Activated naive CD8-positive, alpha-beta T cell treated with anti-CD3 and anti-CD28 coated beads, Interleukin-2, amount 10 ng/mL, durations not matched to agents 7 days and 5 days (primary cell): ENCODE results near the gene SEC61A1. TPM values are rescaled to one million over a fixed set of nuclear protein-coding genes. Genes with fewer than 3 reads are reported as not detected.

Experiments
- ATAC-seq: fragments of 150-1000 bp; cut with Tn5 transposase; one replicate; pipeline ENCODE4 v1.10.0; 2021; ENCODE audit warnings: low read depth, moderate library complexity
- POLR2A ChIA-PET: fragments of 350-600 bp; sonication (Branson Sonifier 250); formaldehyde crosslinking; loops from one replicate; lab custom pipeline; 2021; ENCODE audit warnings: antibody characterized with exemption; lab: Charles Lee
- DNase-seq: peaks from one replicate; pipeline ENCODE4 v3.0.0; 2021
- H3K27ac Mint-ChIP-seq: one replicate; pipeline ENCODE4 v1.8.0; 2022; ENCODE audit warnings: mild to moderate bottlenecking, mixed read lengths
- H3K27me3 Mint-ChIP-seq: one replicate; pipeline ENCODE4 v1.8.0; 2022; ENCODE audit warnings: mild to moderate bottlenecking, moderate library complexity, mixed read lengths
- H3K36me3 Mint-ChIP-seq: one replicate; pipeline ENCODE4 v1.8.0; 2021; ENCODE audit warnings: mild to moderate bottlenecking, mixed read lengths
- H3K4me1 Mint-ChIP-seq: one replicate; pipeline ENCODE4 v1.8.0; 2021; ENCODE audit warnings: mixed read lengths
- H3K4me3 Mint-ChIP-seq: one replicate; pipeline ENCODE4 v1.8.0; 2022; ENCODE audit warnings: mild to moderate bottlenecking, moderate library complexity, mixed read lengths
- H3K9me3 Mint-ChIP-seq: one replicate; pipeline ENCODE4 v1.8.0; 2021; ENCODE audit warnings: mixed read lengths
- total RNA-seq, 2 experiments: library from RNA; stranded (reverse); gene quantifications; one replicate each; pipeline ENCODE4 v1.2.3, GENCODE V29; 2021

Gene SEC61A1
- 100 to 1,000 TPM; 119 to 126 TPM for total RNA-seq

DNA sequence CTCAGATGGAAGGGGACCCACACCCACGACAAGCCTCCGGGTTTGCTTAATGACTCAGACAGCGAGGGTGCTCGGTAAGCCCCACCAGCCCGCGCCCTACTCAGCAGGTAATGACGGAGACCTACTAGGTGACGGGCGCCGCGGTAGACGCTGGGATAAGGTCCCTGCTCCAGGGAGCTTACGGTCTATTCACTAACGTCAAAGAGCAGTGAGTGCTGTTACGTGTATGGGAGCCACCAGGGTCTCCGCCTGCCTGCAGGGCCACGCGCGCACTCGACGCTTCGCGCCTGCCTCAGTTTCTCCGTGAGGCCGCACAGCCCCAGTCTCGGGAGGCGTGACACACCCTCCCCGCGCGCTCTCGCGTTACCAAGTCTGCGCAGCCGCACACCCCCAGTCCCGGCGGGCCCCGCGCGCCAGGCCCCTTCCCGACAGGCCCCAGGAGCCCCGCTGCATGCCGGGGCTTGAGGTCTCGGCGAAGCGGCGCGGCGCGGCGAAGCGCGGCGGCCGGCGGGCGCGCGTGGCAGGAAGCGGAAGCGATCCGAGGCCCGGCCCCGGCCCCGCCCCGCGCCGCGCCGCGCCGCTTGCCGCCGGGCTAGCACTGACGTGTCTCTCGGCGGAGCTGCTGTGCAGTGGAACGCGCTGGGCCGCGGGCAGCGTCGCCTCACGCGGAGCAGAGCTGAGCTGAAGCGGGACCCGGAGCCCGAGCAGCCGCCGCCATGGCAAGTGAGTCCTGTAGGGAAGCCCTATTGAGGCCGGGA lies at the start of gene SEC61A1:
TSS of gene SEC61A1 (plus strand) at position 601 of the 758 bp plus-strand sequence. CDS start at position 717, 116 bp downstream.
- DNase-seq, result peak; percentile 97
- peak within 1 kb of the TSS; percentile 92 for H3K27ac Mint-ChIP-seq
- H3K4me1 Mint-ChIP-seq, result peaks cover 31% of the 10 kb centered on the region
- POLR2A ChIA-PET, result interaction anchor here (0.6 to 3.3 kb wide), 4 partner anchors 71 to 454 kb away, joined by 3 to 14 read pairs (median 6); partner anchors contain the start of genes EEFSEC, MCM2 and RUVBL1
- H3K9me3 Mint-ChIP-seq, result no peaks in the 10 kb centered on the region
- H3K27me3 Mint-ChIP-seq, result peaks cover 7% of the 10 kb centered on the region
- peak; percentile 98 for ATAC-seq
- peaks cover 17% of the 10 kb centered on the region for H3K36me3 Mint-ChIP-seq
- peak within 1 kb of the TSS; percentile 94 for H3K4me3 Mint-ChIP-seq

DNA sequence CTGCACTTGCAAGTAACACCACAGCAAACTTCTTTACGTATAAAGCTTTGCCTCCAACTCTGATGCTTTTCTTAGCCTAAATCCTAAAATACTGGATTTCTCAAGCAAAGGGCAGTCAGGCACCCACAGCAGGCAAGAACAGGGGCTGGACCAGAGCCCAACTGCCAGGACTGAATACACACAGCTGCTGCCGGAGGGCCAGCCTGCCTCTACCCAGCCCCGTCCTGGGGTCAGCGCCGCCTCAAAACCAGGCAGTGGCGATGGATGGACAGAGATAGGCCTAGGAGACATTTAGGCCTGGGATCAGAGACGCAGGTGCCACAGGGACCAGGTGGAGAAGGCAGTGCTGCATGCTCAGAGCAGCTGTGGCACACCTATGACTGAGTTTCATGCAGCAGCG lies 47.6 kb upstream of the SEC61A1 start:
- Mint-ChIP-seq H3K36me3 (no peaks in the 10 kb centered on the region), H3K27ac (no peak overlapping the region), H3K9me3 (no peaks in the 10 kb centered on the region), H3K4me3 (no peak overlapping the region), H3K4me1 (no peaks in the 10 kb centered on the region), H3K27me3 (peaks cover 9% of the 10 kb centered on the region)
- POLR2A ChIA-PET, result no interaction called here
- no peak for DNase-seq
- ATAC-seq, result no peak

DNA sequence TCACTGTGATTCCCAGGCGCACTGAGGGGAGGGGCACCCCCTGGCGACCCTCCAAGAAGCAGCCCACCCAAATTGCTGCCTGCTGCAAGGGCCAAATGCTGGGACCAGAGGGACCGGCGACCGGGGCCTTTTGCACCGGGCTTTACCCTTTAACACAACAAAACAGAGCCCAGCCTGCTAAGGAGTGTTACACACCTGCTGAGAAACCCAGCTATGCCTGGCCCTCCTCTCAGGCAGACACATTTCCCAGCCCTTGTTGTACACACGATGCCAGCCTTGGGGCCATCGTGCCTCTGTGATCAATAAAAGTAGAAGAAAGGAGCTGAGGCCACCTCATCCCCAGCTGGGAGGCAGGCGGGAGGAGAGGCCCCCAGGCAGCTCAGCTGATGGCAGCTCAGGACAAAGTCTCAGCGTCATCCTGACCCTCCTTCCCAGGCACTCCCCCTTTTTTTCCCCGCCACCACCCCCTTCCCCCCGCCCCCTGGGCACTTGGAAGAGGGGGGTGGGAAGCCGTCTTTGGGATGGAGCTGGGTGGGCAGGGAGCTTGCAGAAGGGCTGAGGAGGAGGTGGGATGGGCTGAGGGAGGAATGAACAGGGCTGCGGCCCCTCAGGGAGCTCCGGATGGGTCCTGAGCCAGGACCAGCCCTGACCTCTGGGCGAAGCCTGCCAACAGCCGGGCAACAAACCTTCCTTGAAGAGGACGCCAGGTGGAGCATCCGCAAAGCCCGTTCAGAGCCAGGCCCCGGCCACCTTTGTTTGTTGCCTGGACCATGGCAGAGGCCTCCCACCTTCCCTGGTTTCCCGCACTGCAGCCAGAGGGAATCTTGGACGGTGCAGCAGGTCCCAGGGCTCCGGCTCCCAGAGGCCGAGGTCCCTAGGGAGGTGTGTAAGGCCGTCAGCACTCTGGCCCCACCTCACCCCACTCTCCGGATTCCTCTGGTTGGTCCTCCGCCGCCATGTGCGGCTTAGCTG lies 45.9 kb upstream of the SEC61A1 start:
- DNase-seq (no peak), ATAC-seq (no peak)
- H3K4me1 Mint-ChIP-seq, result peaks cover 1% of the 10 kb centered on the region
- POLR2A ChIA-PET, result no interaction called here
- no peaks in the 10 kb centered on the region for H3K9me3 Mint-ChIP-seq
- H3K27me3 Mint-ChIP-seq, result peaks cover 12% of the 10 kb centered on the region
- H3K4me3 Mint-ChIP-seq, result no peak overlapping the region
- no peak overlapping the region for H3K27ac Mint-ChIP-seq
- H3K36me3 Mint-ChIP-seq, result no peaks in the 10 kb centered on the region

DNA sequence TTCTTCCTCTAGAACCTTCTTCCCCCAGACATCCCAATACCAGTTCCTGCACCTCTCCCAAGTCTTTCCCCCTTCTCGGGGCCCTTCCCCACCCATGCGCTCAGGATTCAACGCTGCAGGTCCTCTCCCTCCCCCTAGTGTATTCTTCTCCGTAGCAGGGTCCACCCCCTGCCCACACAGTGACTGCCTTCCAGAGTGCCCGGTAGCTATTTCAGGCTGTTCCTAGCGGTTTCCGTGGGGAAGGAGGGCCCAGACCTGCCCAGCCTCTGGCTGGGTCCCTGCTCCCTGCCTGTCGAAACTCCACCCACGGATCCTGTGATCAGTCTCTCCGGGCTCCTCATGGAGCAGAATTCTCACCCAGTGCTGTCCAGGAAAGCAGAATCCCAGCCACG lies 45.2 kb upstream of the SEC61A1 start:
- Mint-ChIP-seq H3K4me1 (peaks cover 4% of the 10 kb centered on the region), H3K27ac (no peak overlapping the region), H3K36me3 (no peaks in the 10 kb centered on the region), H3K9me3 (no peaks in the 10 kb centered on the region), H3K4me3 (no peak overlapping the region), H3K27me3 (peaks cover 12% of the 10 kb centered on the region)
- ATAC-seq (no peak), DNase-seq (no peak)
- POLR2A ChIA-PET, result no interaction called here

DNA sequence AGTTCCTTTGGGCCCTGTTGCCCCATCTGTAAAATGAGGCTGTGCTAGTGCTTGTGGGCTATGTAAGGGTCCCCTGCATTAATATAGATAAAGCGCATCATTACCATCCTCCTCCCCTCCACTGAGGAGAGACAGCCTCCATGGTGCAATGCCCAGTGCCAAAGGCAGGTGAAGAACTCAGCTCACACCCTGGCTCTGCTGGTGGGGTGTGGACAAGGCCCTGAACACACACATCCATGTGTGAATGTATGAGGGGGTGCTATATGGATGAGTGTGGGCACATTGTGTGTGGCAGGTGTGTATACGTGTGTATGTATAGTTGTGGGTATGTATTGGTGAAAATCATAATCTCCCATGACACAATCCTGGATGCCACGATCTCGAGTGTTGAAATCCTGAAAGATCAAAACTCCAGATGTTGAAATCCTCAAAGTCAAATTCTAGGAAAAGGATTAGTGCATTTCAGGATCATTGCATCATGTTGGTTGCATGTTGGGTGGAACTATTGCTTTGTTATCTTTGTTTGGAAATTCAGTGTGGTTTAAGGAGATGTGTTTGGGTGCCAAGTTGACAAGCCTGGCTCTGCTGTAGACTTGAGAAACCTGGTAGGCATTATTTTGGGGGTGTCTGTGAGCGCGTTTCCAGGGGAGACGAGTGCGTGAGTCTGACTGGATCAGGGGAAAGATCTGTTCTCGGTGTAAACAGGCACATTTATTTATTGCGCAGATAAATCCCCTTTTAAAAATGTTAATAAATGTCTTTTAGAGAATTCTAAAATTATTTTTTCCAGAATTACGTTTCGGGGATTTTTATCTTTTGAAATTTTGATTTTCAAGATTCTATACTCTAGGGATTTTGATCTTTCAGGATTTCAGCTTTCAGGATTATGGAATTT lies 42.0 kb upstream of the SEC61A1 start:
- H3K27ac Mint-ChIP-seq, result no peak overlapping the region
- no peak for ATAC-seq
- no peaks in the 10 kb centered on the region for H3K36me3 Mint-ChIP-seq
- no peak overlapping the region for H3K4me3 Mint-ChIP-seq
- H3K4me1 Mint-ChIP-seq, result peaks cover 4% of the 10 kb centered on the region
- no peaks in the 10 kb centered on the region for H3K9me3 Mint-ChIP-seq
- H3K27me3 Mint-ChIP-seq, result peaks cover 6% of the 10 kb centered on the region
- no peak for DNase-seq
- POLR2A ChIA-PET, result no interaction called here

DNA sequence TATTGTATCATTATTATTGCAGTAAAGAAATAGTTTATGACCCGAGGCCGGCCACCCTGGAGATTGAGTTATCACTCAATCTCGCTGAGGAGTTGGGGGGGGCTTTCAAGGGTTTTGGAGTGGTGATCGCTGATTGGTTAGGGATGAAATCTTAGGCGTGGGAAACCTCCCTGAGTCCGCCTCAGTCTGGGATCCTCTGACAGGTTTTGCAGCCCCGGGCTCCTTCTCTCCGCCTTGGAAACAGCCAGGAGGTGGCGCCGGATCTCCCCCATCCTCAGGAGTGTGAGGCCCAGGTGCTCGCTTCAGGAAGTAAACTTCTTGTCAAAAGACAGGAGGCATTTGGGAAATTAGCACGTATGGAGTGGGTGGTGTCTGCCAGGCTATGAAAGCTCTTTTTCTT lies 41.1 kb upstream of the SEC61A1 start:
- DNase-seq, result peak; percentile 38
- Mint-ChIP-seq H3K4me3 (no peak overlapping the region), H3K27me3 (peaks cover 12% of the 10 kb centered on the region), H3K4me1 (peaks cover 4% of the 10 kb centered on the region), H3K27ac (no peak overlapping the region), H3K9me3 (no peaks in the 10 kb centered on the region), H3K36me3 (no peaks in the 10 kb centered on the region)
- POLR2A ChIA-PET, result no interaction called here
- ATAC-seq, result no peak

DNA sequence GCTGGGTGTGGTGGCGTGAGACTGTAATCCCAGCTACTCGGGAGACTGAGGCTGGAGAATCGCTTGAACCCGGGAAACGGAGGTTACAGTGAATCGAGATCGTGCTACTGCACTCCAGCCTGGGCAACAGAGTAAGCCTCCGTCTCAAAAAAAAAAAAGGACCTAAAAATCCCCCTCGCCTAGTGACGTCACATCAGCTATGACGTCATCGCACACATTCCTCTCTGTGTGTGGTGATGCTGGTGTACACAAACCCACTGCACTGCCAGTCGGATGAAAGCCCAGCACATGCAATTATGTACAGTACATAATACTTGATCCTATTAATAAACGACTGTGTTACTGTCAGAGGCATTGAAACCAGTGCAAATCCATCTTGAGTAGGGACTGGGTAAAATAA lies 40.2 kb upstream of the SEC61A1 start:
- peaks cover 16% of the 10 kb centered on the region for H3K27me3 Mint-ChIP-seq
- no peak overlapping the region for H3K4me3 Mint-ChIP-seq
- DNase-seq (no peak), ATAC-seq (no peak)
- peaks cover 4% of the 10 kb centered on the region for H3K4me1 Mint-ChIP-seq
- H3K27ac Mint-ChIP-seq, result no peak overlapping the region
- peaks cover 3% of the 10 kb centered on the region for H3K9me3 Mint-ChIP-seq
- POLR2A ChIA-PET, result no interaction called here
- peaks cover 2% of the 10 kb centered on the region for H3K36me3 Mint-ChIP-seq

DNA sequence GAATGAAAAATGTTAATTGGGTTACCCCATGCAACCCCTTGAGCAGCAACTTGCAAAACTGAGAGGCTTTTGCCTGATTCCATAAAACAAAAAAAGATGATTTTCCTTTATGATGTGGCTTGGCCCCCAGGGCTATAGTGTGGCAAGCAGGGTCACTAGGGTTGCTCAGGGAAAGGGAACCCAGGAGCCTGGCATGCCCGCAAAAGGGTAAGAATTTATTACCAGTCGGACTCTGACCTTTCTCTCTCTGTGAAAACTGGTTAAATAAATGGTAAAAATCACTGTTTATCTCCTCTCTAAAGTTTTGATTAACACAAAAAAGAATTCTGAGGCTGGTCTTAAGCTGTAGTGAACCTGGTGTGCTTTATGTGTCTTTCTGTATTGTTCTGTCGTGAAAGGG lies 37.7 kb upstream of the SEC61A1 start:
- H3K9me3 Mint-ChIP-seq, result peaks cover 3% of the 10 kb centered on the region
- no peak overlapping the region for H3K27ac Mint-ChIP-seq
- peaks cover 4% of the 10 kb centered on the region for H3K4me1 Mint-ChIP-seq
- POLR2A ChIA-PET, result no interaction called here
- DNase-seq (no peak), ATAC-seq (no peak)
- peaks cover 19% of the 10 kb centered on the region for H3K27me3 Mint-ChIP-seq
- no peak overlapping the region for H3K4me3 Mint-ChIP-seq
- peaks cover 2% of the 10 kb centered on the region for H3K36me3 Mint-ChIP-seq

DNA sequence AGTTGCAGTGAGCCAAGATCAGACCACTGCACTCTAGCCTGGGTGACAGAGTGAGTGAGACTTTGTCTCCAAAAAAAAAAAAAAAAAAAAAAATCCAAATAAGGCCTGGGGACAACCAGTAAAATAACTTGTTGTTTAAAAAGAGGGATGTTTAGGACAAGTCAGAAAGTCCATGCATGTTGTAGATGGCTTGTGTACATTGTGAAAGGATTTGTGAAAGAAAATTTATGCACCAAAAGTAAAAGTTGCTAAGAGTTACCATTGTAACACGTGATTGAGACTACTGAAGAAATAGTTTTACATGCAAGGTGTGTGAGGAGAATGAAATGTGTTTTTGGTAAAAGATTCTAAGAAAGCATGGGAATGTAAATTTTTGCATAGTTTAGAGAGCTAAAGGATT lies 35.7 kb upstream of the SEC61A1 start:
- Mint-ChIP-seq H3K4me3 (no peak overlapping the region), H3K4me1 (peaks cover under 1% of the 10 kb centered on the region), H3K27me3 (peaks cover 19% of the 10 kb centered on the region), H3K9me3 (peaks cover 3% of the 10 kb centered on the region), H3K36me3 (peaks cover 2% of the 10 kb centered on the region), H3K27ac (no peak overlapping the region)
- DNase-seq (no peak), ATAC-seq (no peak)
- POLR2A ChIA-PET, result no interaction called here

DNA sequence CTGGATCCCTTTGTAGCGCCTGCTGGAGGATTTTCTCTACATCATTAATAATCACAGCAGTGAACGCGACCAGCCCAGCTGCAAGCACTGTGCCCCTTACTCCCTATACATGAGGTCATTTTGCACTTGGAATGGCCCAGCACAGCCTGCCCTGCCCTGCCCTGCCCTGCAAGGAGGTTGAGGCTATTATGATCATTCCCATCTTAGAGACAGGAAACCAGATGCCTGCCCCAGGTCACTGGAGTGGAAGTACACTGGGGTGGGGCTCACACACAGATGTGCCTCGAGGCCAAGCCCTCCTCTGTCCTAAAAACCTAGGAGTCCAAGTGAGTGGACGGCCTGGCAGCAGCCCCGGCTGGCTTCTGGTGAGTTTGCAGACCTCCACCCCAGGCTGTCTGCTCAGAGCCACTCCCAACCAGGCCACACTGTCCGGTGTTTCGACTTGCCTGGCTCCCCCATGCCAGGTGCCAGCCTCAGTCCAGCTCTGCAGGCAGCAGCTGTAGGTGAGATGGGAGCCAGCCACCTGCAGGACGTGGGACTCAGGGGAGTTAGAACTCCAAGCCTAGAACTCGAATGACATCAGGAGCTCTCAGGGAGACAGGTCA lies 30.4 kb upstream of the SEC61A1 start:
- H3K36me3 Mint-ChIP-seq, result no peaks in the 10 kb centered on the region
- H3K27ac Mint-ChIP-seq, result no peak overlapping the region
- H3K4me3 Mint-ChIP-seq, result no peak overlapping the region
- DNase-seq (no peak), ATAC-seq (no peak)
- no peaks in the 10 kb centered on the region for H3K9me3 Mint-ChIP-seq
- H3K4me1 Mint-ChIP-seq, result no peaks in the 10 kb centered on the region
- peaks cover 22% of the 10 kb centered on the region for H3K27me3 Mint-ChIP-seq
- POLR2A ChIA-PET, result no interaction called here

DNA sequence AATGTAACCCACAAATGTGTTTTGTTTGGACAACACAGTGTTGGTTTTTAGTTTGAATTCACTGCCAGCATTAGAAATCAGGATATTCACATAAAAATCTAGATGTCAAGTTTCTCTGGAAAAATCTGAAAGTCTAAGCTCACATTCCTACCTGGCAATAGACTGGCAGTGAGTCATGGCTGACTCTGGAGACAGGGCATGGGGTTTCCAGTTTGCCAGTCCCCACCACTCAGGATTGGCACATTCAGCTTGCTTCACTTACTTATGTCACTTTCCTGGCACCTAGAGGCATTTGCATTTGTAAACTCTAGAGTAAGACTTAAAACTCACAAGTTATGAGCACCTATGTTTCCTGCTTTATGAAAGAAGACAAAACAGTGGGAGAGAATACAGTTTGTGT lies 19.1 kb upstream of the SEC61A1 start:
- Mint-ChIP-seq H3K4me1 (no peaks in the 10 kb centered on the region), H3K27ac (no peak overlapping the region), H3K4me3 (no peak overlapping the region), H3K36me3 (no peaks in the 10 kb centered on the region), H3K9me3 (no peaks in the 10 kb centered on the region), H3K27me3 (peaks cover 8% of the 10 kb centered on the region)
- POLR2A ChIA-PET, result no interaction called here
- DNase-seq (no peak), ATAC-seq (no peak)

DNA sequence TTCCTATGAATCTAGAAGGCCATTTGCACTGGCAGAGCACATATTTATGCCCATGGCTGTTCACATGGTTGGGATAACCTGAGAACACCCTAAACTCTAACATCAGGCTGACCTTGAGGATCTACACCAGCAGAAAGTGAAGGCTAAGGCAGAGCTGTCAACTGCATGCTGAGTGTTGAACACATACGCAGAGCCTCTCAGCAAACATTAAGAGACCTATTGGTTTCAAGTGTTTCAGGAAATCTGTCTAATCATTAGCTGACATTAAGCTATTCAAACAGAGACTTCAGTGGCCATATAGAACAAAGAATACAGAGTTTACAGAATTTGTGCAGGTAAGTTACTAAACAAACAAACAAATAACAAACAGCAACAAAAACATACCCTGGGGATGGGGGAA lies 16.1 kb upstream of the SEC61A1 start:
- H3K4me3 Mint-ChIP-seq, result no peak overlapping the region
- H3K27me3 Mint-ChIP-seq, result peaks cover 25% of the 10 kb centered on the region
- H3K9me3 Mint-ChIP-seq, result no peaks in the 10 kb centered on the region
- H3K27ac Mint-ChIP-seq, result no peak overlapping the region
- DNase-seq (no peak), ATAC-seq (no peak)
- no peaks in the 10 kb centered on the region for H3K4me1 Mint-ChIP-seq
- POLR2A ChIA-PET, result no interaction called here
- H3K36me3 Mint-ChIP-seq, result no peaks in the 10 kb centered on the region
